ENCODE data around the gene BHLHE40.

Gene BHLHE40

GRCh38 chr3:4984511-4984864, 5.3 kb downstream of the BHLHE40 start:
- DNase-seq, result no peak

- peak; percentile 30 to 48 for DNase-seq
Measured at GRCh38 chr3:4985330-4986174, 6.3 kb downstream of the BHLHE40 start.

- DNase-seq, result no peak
Measured at GRCh38 chr3:4986175-4986781, 7.0 kb downstream of the BHLHE40 start.

GRCh38 chr3:4986782-4987537, 7.7 kb downstream of the BHLHE40 start:
- peak; percentile 82 to 87 for DNase-seq

- no peak for DNase-seq
Measured at GRCh38 chr3:4987538-4988296, 8.5 kb downstream of the BHLHE40 start.

GRCh38 chr3:4988983-4989834, 10.0 kb downstream of the BHLHE40 start:
- DNase-seq, result no peak

- DNase-seq, result no peak
Measured at GRCh38 chr3:4990069-4990468, 10.8 kb downstream of the BHLHE40 start.

GRCh38 chr3:4992118-4992517, 12.9 kb downstream of the BHLHE40 start:
- DNase-seq, result no peak

- no peak for DNase-seq
Measured at GRCh38 chr3:4993276-4994143, 14.3 kb downstream of the BHLHE40 start.

- no peak for DNase-seq
Measured at GRCh38 chr3:4994144-4994730, 15.0 kb downstream of the BHLHE40 start.

- DNase-seq, result no peak
Measured at GRCh38 chr3:4994823-4995499, 15.7 kb downstream of the BHLHE40 start.

- no peak for DNase-seq
Measured at GRCh38 chr3:4995500-4996053, 16.3 kb downstream of the BHLHE40 start.

GRCh38 chr3:4996223-4996765, 17.1 kb downstream of the BHLHE40 start:
- DNase-seq, result no peak

GRCh38 chr3:4996771-4997291, 17.6 kb downstream of the BHLHE40 start:
- DNase-seq, result no peak

GRCh38 chr3:4997946-4998345, 18.7 kb downstream of the BHLHE40 start:
- DNase-seq, result no peak

GRCh38 chr3:4999531-5000184, 20.4 kb downstream of the BHLHE40 start:
- DNase-seq, result no peak

GRCh38 chr3:5001135-5001534, 21.9 kb downstream of the BHLHE40 start:
- DNase-seq, result no peak

GRCh38 chr3:5001805-5002173, 22.6 kb downstream of the BHLHE40 start:
- DNase-seq, result no peak

Measured in activated CD4-positive, alpha-beta T cell treated with anti-CD3 and anti-CD28 coated beads, Interleukin-2, amount 50 U/mL, for 48 hours (primary cell).